Stimulated activated CD8-positive, alpha-beta memory T cell treated with anti-CD3 and anti-CD28 coated beads, Interleukin-4, amount 100 ng/mL, for 48 hours (primary cell): ENCODE results near the gene SLC35E4.
"Not testable (repeated sequence)": the region's sequence is repeated elsewhere in the genome, so short reads cannot be mapped to it uniquely, and the experiment has no call there.

Experiments used
- DNase-seq: peaks from one replicate; pipeline ENCODE4 v3.0.0-alpha.2; 2020

The SLC35E4 gene

DNA sequence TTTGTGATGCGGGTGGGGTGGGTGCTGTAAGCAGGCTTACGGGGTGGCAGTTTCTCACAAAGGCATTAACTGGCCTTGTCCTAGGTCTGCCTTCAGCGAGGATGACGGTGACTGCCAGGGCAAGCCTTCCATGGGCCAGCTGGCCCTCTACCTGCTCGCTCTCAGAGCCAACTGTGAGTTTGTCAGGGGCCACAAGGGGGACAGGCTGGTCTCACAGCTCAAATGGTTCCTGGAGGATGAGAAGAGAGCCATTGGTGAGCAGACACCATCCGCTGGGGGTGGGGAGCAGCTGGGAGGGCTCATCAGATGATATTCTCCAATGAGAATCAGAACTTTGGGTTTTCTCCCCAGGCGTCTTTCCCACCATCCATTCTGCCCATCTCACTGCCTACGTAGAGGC, 22.8 kb upstream of the SLC35E4 start:
- DNase-seq: no peak

DNA sequence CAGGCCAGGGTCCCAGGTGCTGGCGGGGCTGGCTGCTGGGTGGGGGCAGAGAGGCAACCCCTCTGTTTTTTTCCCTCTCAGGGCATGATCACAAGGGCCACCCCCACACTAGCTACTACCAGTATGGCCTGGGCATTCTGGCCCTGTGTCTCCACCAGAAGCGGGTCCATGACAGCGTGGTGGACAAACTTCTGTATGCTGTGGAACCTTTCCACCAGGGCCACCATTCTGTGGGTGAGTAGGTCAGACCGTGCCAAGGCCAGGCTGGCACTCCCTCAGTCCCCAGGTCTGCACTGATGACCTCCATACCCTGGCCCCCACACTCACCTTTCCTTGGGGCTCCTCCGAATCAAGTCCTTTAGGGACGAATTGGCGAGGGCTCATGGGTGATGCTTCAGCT, 21.3 kb upstream of the SLC35E4 start:
- DNase-seq: no peak

DNA sequence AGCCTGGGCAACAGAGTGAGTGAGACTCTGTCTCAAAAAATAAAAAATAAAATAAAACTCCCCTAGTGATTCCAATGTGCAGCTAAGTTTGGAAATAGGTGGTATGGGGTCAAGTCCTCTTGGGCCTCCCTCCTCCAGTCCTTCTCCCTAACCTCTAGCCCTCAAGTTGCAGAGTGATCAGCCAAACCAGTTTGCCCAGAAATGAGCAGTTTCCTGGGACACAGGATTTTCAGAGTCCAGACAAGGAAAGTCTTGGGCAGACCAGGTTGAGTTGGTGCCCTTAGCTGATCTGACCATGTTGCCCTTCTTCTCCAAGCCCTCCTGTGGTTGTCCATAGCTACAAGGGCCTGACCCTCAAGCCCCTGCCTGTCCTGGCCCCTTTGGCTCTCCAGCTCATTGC, 20.7 kb upstream of the SLC35E4 start:
- no peak for DNase-seq

DNA sequence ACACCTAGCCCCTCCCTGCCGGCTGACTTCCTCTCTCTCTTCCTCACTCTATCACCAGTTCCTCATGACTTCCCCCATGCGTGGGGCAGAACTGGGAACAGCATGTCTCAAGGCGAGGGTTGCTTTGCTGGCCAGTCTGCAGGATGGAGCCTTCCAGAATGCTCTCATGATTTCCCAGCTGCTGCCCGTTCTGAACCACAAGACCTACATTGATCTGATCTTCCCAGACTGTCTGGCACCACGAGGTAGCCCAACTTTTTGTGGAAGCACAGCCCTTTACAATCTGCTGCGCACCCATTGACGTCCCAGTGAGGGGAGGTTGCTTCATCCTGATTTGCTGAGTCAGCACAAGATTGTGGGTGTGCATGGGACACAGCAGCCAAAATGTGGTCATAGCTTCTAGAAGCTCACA, 20.0 kb upstream of the SLC35E4 start:
- DNase-seq: no peak

DNA sequence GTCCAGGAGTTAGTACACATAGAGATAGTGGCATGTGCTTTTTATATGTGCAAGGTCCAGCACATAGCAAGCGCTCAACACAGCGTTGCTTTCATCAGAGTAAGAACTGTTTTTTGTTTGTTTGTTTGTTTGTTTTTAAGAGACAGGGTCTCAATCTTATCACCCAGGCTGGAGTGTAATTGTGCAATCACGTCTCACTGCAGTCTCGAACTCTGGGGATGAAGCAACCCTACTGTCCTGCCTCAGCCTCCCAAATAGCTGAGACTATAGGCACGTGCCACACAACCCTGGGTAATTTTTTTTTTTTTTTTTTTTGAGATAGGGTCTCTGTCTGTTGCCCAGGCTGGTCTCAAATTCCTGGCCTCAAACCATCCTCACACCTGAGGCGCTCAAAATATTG, 17.8 kb upstream of the SLC35E4 start:
- no peak for DNase-seq

DNA sequence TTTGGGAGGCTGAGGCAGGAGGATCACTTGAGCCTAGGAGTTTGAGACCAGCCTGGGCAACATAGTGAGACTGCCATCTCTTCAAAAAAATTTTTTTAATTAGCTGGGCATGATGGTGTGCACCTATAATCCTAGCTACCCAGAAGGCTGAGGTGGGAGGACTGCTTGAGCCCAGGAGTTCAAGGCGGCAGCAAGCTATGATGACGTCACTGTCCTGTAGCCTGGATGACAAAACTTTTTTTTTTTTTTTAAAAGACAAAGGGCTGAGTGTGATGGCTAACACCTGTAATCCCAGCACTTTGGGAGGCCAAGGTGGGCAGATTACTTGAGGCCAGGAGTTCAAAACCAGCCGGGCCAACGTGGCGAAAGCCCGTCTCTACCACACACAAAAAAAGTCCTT, 15.7 kb upstream of the SLC35E4 start:
- not testable (repeated sequence) for DNase-seq

DNA sequence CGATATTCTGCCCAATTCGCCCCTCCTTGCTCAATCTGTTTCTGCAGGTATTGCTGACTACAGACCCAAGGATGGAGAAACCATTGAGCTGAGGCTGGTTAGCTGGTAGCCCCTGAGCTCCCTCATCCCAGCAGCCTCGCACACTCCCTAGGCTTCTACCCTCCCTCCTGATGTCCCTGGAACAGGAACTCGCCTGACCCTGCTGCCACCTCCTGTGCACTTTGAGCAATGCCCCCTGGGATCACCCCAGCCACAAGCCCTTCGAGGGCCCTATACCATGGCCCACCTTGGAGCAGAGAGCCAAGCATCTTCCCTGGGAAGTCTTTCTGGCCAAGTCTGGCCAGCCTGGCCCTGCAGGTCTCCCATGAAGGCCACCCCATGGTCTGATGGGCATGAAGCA, 9.2 kb upstream of the SLC35E4 start:
- no peak for DNase-seq

DNA sequence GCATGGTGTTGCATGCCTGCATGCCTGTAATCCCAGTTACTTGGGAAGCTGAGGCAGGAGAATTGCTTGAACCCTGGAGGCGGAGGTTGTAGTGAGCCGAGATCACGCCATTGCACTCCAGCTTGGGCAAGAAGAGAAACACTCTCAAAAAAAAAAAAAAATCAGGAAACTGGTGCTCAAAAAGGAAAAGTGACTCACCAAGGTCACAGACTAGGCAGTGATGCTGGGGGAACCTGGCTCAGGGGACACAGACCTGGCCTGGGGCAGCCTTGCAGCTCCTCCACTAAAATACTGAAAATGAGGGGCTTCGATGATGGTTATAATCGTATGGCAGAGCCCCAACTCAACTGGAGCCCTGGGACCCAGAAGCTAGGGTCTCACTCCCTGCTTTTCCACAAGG, 8.1 kb upstream of the SLC35E4 start:
- no peak for DNase-seq

DNA sequence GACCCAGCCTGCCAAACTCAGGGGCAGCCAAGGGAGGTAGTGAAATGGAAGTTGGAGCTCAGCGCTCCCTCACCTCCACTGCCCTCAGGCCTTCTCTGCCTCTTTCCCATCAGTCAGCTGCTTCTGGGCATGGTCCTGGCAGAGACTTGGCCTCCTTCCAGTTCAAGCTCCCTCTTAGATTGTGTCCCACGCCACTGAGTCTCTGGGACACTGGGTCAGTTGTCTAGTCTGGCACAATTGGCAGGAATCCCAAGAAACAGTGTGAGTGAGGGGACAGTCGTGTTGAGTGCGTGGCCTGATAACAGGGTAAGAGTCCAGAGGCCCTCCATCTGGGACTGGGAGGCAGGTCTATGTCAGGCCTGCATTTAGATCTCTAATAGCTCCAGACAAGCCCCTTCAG, 7.1 kb upstream of the SLC35E4 start:
- DNase-seq: no peak

DNA sequence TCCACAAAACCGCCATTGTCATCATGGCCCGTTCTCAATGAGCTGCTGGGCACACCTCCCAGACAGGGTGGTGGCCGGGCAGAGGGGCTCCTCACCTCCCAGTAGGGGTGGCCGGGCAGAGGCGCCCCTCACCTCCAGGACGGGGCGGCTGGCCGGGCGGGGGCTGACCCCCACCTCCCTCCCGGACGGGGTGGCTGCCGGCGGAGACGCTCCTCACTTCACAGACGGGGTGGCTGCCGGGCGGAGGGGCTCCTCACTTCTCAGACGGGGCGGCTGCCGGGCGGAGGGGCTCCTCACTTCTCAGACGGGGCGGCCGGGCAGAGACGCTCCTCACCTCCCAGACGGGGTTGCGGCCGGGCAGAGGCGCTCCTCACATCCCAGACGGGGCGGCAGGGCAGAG, 4.1 kb upstream of the SLC35E4 start:
- not testable (repeated sequence) for DNase-seq

DNA sequence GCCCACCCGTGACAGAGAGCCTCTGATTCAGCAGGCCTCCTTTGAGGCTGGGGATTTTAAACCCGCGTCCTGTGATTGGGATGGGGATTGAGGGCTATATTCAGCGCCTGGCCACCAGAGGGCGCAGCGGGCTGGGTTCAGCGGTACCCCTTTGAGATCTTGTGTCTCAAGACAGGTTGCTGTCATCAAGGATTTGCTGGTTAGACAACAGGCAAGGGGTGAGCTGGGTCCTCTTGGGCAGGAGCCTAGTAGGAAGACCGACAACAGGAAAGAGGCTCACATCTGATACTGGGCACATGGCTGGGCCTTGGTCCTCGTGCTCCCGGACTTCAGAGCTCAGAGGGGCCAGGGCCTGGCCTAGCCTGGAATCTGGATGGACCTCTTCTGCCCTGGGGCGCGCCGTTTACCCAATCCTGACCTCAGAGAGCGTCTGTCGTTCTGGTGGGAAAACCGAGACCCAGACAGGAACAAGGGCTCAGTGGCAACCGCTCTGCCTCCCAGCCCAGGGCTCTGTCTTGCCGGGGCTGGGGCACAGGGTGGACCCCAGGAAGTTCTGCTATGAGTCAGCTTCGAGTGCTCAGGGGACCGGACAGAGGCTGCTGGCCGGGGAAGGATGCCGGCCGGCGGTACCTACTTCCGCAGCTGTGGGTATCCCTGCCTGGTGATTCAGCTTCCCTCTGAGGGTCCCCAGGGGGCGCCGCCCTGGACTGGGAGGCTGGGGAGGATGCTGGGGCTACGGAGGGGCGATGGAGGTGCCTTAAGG, 929 bp upstream of the SLC35E4 start:
- peak; percentile 96 for DNase-seq

DNA sequence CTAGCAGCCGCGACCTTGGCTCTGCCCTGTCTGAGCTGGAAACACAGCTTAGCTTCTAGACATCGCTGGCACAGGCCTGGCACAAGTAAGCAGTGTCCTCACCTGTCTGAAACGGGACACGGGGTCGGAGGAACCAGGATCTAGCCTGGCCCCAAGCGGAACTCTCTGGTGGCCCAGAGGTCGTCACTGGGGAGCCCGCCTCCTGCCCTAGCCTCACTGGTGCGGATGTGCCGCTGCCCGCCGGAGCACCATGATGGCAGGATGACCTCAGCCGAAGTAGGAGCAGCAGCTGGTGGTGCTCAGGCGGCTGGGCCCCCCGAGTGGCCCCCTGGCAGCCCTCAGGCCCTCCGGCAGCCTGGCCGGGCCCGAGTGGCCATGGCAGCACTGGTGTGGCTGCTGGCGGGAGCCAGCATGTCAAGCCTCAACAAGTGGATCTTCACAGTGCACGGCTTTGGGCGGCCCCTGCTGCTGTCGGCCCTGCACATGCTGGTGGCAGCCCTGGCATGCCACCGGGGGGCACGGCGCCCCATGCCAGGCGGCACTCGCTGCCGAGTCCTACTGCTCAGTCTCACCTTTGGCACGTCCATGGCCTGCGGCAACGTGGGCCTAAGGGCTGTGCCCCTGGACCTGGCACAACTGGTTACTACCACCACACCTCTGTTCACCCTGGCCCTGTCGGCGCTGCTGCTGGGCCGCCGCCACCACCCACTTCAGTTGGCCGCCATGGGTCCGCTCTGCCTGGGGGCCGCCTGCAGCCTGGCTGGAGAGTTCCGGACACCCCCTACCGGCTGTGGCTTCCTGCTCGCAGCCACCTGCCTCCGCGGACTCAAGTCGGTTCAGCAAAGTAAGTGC, 871 bp downstream of the SLC35E4 start:
- DNase-seq: peak; percentile 48

DNA sequence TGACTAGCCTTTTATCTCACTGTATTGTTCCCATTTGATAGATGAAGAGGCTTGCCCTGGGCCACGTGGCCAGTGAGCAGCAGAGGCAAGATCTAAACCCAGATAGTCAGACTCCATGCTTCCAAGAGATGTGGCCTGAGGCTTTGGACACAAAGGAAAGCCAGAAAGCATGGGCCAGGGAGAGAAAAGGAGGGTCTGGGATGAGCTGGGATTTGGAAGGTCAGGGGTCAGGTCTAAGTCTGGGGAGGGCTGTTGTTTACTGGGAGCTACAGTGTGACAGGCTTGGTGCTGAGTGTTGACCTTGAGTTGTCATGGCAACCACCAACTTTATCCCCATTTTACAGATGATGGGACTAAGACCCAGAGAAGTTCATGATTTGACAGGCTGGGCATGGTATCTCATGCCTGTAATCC, 2.1 kb downstream of the SLC35E4 start:
- no peak for DNase-seq

DNA sequence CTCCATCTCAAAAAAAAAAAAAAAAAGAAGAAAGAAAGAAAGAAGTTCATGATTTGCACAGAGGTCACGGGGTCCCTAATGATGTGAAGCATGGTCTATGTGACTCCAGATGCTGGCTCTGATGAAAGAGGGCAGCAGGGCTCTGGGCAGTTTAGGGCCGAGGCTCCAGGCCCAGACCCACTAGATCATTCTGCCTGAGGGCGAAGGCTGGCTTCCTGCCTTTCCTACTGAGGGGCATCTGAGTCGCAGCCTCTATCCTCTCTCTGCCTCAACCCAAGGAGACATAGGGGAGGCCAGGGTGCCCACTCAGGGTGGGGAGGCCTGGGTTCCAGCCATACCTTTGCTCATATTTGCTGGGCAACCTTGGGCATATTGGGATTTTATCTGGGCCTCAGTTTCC, 4.8 kb downstream of the SLC35E4 start:
- no peak for DNase-seq

DNA sequence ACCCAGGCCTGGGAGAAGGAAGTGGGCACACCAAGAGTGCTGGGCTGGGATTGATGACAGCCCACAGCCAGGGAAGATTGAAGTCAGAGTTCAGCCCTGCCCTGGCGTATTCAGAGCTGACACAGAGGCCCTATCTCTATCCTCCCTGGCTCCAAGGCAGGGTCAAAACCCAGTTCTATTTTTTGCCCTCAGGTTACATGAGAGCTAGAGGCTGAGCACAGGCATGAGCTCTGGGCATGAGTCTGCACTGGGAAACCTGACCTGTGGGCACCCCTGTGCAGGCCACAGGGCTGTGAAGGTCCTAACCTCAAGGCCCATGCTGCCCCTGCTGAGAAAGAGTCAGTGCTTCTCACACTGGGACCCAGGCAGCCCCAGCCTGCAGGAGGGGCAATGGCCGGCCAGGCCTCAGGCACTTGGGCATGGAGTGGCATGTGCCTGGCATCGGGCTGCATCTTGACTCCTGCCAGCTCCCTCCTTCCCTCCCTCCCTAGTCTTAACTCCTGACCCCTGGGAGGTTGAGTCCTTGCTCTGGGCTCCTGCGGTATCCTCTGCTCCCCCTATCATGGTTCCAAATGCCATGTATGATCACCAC, 5.4 kb downstream of the SLC35E4 start:
- no peak for DNase-seq

DNA sequence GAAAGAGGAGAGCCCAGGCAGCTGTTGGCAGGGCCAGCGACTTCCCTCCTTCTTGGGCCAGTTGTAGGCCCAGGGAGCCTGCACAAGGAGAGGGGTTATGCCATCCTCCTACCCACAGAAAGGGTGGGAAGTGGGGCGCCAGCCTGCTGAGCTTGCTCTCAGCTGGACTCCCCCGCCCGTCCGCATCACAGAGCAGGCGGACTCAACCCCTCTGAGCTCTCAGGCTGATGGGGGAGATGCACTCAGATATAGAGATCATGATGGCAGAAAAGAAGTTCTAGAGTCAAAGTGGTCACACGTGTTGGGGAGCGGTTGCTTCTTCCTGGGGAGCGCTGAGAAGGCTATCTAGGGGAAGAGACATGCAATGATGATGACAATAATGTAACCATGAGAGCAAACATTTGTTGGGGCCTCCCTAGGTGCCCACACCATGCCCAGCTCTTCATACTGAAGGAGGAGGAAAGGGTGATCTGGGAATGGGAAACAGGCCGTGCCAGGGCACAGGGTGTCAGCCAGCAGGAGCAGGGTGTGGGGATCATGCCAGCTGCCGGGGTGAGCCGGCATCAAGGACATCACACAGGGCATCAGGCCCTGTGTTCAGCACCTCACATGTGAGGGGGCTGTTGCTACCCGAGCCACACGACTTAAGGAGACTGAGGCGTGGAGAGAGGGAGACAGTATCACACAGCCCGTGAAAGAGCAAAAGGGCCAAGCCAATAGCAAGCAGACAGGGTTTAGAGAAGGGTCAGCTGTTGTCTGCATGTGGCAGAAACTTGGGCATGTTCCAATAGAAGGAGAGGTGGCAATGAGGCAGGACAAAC, 7.7 kb downstream of the SLC35E4 start:
- no peak for DNase-seq

DNA sequence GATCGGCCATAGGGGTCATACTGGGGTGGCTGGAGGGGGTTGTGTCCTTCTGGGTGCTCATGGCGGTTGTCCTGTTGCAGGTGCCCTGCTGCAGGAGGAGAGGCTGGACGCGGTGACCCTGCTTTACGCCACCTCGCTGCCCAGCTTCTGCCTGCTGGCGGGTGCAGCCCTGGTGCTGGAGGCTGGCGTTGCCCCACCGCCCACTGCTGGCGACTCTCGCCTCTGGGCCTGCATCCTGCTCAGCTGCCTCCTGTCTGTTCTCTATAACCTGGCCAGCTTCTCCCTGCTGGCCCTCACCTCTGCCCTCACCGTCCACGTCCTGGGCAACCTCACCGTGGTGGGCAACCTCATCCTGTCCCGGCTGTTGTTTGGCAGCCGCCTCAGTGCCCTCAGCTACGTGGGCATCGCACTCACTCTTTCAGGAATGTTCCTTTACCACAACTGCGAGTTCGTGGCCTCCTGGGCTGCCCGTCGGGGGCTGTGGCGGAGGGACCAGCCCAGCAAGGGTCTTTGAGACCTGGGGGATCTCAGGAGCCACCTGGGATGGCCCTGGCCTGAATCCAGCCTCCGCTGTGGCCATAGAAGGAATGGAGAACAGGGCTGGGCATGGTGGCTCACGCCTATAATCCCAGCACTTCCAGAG, 11.1 kb downstream of the SLC35E4 start:
- DNase-seq: no peak

DNA sequence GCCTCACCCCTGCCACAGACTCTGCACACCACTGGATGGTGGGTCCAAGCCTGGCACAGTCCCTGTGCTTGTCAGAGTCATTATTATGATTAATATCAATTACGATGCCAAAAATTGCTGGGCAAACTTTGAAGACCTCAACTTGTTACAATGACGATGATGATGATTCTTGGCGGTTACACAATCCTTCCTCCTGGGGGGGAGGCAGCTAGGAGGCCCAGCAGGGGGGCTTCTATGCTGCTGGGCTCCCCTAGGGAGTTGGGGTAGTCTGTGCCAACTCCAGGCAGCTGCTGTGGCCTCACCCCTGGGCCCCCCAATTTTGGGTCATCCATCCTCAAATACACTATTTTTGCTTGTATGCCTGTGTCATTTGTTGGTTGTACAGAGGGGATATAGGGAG, 12.0 kb downstream of the SLC35E4 start:
- no peak for DNase-seq

DNA sequence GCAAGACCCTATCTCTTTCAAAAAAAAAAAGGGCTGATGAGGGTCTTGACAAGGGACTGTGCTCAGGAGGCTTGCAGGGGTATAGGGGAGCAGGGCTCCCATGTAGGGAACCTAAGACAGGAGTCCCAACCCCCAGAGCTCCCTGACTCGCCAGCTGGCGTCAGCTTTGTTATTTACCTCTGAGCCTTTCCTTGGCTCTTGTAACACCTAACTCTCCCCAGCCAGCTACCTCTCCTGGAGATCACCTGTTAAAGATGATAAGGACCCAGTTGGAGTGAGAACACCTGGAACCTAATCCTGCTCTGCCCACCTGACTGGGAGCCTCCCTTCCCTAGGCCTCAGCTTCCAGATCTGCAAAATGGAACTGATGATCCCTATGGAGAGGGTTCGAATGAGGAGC, 13.2 kb downstream of the SLC35E4 start:
- no peak for DNase-seq

DNA sequence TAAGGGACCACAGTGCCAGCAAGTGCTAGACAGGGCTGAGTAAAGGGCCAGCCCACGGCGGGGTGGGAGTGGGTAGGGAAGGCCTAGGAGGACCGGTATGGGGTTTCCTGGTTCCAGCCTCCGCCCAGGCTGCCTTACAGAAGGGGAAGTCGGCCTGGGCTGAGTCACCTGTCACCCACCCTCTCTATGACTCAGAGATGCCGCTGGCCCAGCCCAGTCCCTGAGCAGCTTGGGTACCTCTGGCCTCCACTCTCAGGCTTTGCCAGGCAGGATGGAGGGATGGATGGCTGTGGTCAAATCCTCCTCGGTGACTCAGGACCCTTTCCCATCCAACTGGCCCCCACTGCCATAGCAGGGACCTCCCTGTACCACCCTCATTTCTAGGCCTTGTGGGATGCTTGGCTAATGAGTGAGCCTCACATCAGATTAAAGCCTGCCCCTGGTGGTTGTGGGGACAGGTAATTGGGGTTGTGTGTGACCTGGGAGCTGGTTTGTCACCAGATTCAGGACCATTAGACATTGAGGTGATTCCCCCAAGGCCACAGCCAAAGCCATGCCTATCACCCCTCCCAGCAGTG, 13.9 kb downstream of the SLC35E4 start:
- DNase-seq: peak; percentile 91

DNA sequence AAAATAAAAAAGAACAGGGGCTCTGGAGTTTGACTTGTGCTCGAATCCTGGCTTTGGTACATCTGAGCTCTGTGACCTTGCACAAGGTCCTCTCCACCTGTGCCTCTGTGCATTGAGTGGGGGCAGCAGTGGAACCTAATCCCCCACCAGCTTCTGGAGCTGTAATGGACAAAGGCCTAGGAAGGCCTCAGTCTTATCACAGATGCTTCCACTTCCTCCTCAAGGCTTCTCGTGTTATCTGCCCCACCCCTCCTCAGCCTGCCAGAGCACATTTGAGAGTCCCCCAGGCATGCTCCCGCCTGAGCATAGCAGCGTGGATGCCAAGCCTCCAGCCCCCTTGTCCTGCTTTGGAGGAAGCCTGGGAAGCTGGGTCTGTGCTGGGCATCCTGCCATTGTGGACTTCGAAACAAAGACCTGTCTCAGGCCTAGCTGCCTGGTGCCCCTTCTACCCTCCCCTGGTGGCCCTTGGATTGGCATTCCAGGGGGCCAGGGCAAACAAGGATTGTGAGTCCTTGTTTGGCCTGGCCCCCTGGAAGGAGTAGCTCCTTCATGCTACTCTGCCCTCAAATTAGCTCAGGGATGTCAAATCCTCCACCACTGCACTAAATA, 15.0 kb downstream of the SLC35E4 start:
- DNase-seq: no peak

DNA sequence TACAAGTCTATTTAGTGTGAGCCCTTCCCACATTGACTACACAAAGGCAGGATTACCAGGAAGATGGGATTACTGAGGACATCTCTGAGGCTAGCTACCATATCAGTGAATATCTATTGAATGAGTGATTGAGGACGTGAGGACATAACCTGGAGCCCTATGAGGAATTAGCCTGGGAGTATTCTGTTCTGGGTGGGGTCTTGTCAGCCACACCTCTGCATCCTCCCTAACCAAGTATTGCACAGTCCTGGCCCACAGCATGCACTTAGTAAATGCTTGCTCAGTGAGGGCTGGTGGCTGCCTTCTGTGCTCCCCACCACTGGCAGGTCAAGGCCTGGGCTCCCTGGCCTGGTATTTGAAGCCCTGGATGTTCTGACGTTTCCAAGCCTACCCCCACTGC, 17.3 kb downstream of the SLC35E4 start:
- DNase-seq: no peak
